Smooth muscle cell (in vitro differentiated cells): ENCODE results near the gene SUMF1. TPM values are rescaled to one million over a fixed set of nuclear protein-coding genes. Genes with fewer than 3 reads are reported as not detected.

Experiments used
- DNase-seq: peaks from one replicate; lab custom pipeline; 2025; ENCODE audit not compliant: unreplicated experiment; lab: John Stamatoyannopoulos, UW
- H2AFZ ChIP-seq: fragments of 200-600 bp; sonication (generic); 2 replicates; pipeline ENCODE4 v1.6.0; 2016; ENCODE audit warnings: antibody characterized with exemption, low read depth, mild to moderate bottlenecking
- H3F3A ChIP-seq: fragments of 200-600 bp; sonication (generic); 2 replicates; pipeline ENCODE4 v1.6.0; 2017; ENCODE audit warnings: antibody characterized with exemption, low read depth
- H3K27ac ChIP-seq: fragments of 200-600 bp; sonication (generic); 2 replicates; pipeline ENCODE4 v1.5.1; 2016; ENCODE audit warnings: low read depth, mild to moderate bottlenecking
- H3K27me3 ChIP-seq: fragments of 200-600 bp; sonication (generic); 2 replicates; pipeline ENCODE4 v1.6.1; 2016; ENCODE audit warnings: low read depth, mild to moderate bottlenecking
- H3K36me3 ChIP-seq: fragments of 200-600 bp; sonication (generic); 2 replicates; pipeline ENCODE4 v1.5.1; 2016; ENCODE audit warnings: low read depth
- H3K4me1 ChIP-seq: fragments of 200-600 bp; sonication (generic); 2 replicates; pipeline ENCODE4 v1.5.1; 2016; ENCODE audit warnings: low read depth
- H3K4me2 ChIP-seq: fragments of 200-600 bp; sonication (generic); 2 replicates; pipeline ENCODE4 v1.6.0; 2016; ENCODE audit warnings: mild to moderate bottlenecking
- H3K4me3 ChIP-seq: fragments of 200-600 bp; sonication (generic); 2 replicates; pipeline ENCODE4 v1.5.1; 2016; ENCODE audit warnings: mild to moderate bottlenecking
- H3K79me2 ChIP-seq: fragments of 200-600 bp; sonication (generic); 2 replicates; pipeline ENCODE4 v1.6.0; 2016; ENCODE audit warnings: low read depth, mild to moderate bottlenecking
- H3K9ac ChIP-seq: fragments of 200-600 bp; sonication (generic); 2 replicates; pipeline ENCODE4 v1.6.0; 2016; ENCODE audit warnings: low read depth
- H3K9me3 ChIP-seq: fragments of 200-600 bp; sonication (generic); replicated peaks from 2 replicates; pipeline ENCODE4 v1.5.1; 2016; ENCODE audit warnings: low read depth
- H4K20me1 ChIP-seq: fragments of 200-600 bp; sonication (generic); 2 replicates; pipeline ENCODE4 v1.6.0; 2016; ENCODE audit warnings: low read depth
- CTCF ChIP-seq: fragments of 200-600 bp; sonication (generic); IDR thresholded peaks from 2 replicates; pipeline ENCODE4 v1.5.1; 2017; ENCODE audit warnings: borderline replicate concordance, mild to moderate bottlenecking, antibody characterized with exemption; ENCODE audit not compliant: insufficient read depth, poor library complexity, severe bottlenecking
- WGBS: methylation state at CpG from one replicate; pipeline ENCODE4 v1.1.7; 2016; ENCODE audit warnings: low lambda C conversion rate; 5-methylcytosine and 5-hydroxymethylcytosine counted together
- polyA plus RNA-seq: library from polyadenylated mRNA; unstranded; fragments of >200 nt; fragmentation: Nextera tagmentation; extraction: Ambion mirVana; gene quantifications from 2 replicates; pipeline ENCODE4 v1.2.1, GENCODE V29; 2016
- total RNA-seq: library from RNA; depleted of rRNA; stranded (reverse); fragments of >200 nt; gene quantifications from 2 replicates; pipeline ENCODE4 v1.2.3, GENCODE V29; 2014

The SUMF1 gene
- total and polyA plus RNA-seq, 2 experiments from 2014 or later = 28.3 to 29.5 TPM

- no peak overlapping the region for H3K9ac ChIP-seq
- H3K4me2 ChIP-seq = no peak overlapping the region
- no peaks in the 10 kb centered on the region for H4K20me1 ChIP-seq
- no peak overlapping the region for H3K4me3 ChIP-seq
- no peaks in the 10 kb centered on the region for H3K79me2 ChIP-seq
- no peaks in the 10 kb centered on the region for H3K9me3 ChIP-seq
- H3K36me3 ChIP-seq = no peaks in the 10 kb centered on the region
- 85% methylated on average over 1 of the region's 1 CpG for WGBS
- no peak overlapping the region for H2AFZ ChIP-seq
- H3K27me3 ChIP-seq = no peaks in the 10 kb centered on the region
- no peaks in the 10 kb centered on the region for H3F3A ChIP-seq
- TF ChIP-seq CTCF = no peak
- H3K27ac ChIP-seq = no peak overlapping the region
- DNase-seq = no peak
- H3K4me1 ChIP-seq = no peaks in the 10 kb centered on the region
Observed at GRCh38 chr3:4396542-4396941, 70.5 kb downstream of the SUMF1 start.

DNA sequence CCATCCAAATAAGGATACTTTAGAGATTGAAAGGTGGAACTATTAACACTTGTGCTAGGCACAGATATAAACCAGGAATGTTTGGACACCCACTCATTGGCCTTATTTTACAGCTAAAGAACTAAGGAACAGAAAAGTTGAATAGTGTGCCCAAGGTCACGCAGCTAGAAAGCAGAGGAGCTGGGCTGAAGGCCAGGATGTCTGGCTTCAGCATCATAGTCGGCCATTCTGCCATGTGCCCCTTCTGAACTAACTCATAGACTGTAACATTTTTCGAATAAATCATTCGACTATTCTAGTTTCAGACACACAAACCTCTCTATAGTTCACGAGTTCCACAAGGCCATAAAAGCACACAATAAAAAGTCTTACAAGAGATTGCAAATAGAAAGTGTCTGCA, 71.1 kb downstream of the SUMF1 start:
- H3F3A ChIP-seq = no peaks in the 10 kb centered on the region

GRCh38 chr3:4395448-4395847, 71.6 kb downstream of the SUMF1 start:
- Histone ChIP-seq H3K79me2 (no peaks in the 10 kb centered on the region), H3K4me3 (no peak overlapping the region), H4K20me1 (no peaks in the 10 kb centered on the region), H3K4me1 (no peaks in the 10 kb centered on the region), H3K9ac (no peak overlapping the region), H3F3A (no peaks in the 10 kb centered on the region), H3K9me3 (no peaks in the 10 kb centered on the region), H3K4me2 (no peak overlapping the region), H3K27me3 (no peaks in the 10 kb centered on the region), H3K27ac (no peak overlapping the region), H2AFZ (no peak overlapping the region), H3K36me3 (peaks cover 4% of the 10 kb centered on the region)
- WGBS = 86% methylated on average over 6 of the region's 6 CpGs
- TF ChIP-seq CTCF = no peak
- DNase-seq = no peak

More for the DNA sequence above, 71.1 kb downstream of the SUMF1 start:
- no peaks in the 10 kb centered on the region for H3K9me3 ChIP-seq
- no peaks in the 10 kb centered on the region for H4K20me1 ChIP-seq
- no peak overlapping the region for H3K4me3 ChIP-seq
- no peaks in the 10 kb centered on the region for H3K79me2 ChIP-seq
- DNase-seq = no peak
- TF ChIP-seq CTCF = no peak
- no peaks in the 10 kb centered on the region for H3K4me1 ChIP-seq
- H3K27me3 ChIP-seq = no peaks in the 10 kb centered on the region
- no peak overlapping the region for H3K9ac ChIP-seq
- WGBS = 92% methylated on average over 5 of the region's 5 CpGs
- no peak overlapping the region for H3K4me2 ChIP-seq
- H2AFZ ChIP-seq = no peak overlapping the region
- H3K36me3 ChIP-seq = peaks cover 2% of the 10 kb centered on the region
- H3K27ac ChIP-seq = no peak overlapping the region

- H3K27me3 ChIP-seq = no peaks in the 10 kb centered on the region
- TF ChIP-seq CTCF = no peak
- H3K9ac ChIP-seq = no peak overlapping the region
- no peak for DNase-seq
- H3K9me3 ChIP-seq = no peaks in the 10 kb centered on the region
- no peak overlapping the region for H3K4me3 ChIP-seq
- peaks cover 4% of the 10 kb centered on the region for H3K36me3 ChIP-seq
- no peaks in the 10 kb centered on the region for H3K4me1 ChIP-seq
- 95% methylated on average over 2 of the region's 2 CpGs for WGBS
- H3K79me2 ChIP-seq = no peaks in the 10 kb centered on the region
- H2AFZ ChIP-seq = no peak overlapping the region
- H4K20me1 ChIP-seq = no peaks in the 10 kb centered on the region
- no peaks in the 10 kb centered on the region for H3F3A ChIP-seq
- H3K27ac ChIP-seq = no peak overlapping the region
- no peak overlapping the region for H3K4me2 ChIP-seq
Observed at GRCh38 chr3:4394567-4394966, 72.5 kb downstream of the SUMF1 start.
